Neural progenitor cell (in vitro differentiated cells): ENCODE measurements around the gene SLC22A1. TPM values are rescaled to one million over a fixed set of nuclear protein-coding genes. Genes with fewer than 3 reads are reported as not detected.

Source experiments
- DNase-seq: peaks from one replicate; pipeline ENCODE4 v3.0.0-alpha.2; 2016; ENCODE audit warnings: low spot score
- H2AFZ ChIP-seq: fragments of 200-600 bp; sonication (generic); replicated peaks from 2 replicates; pipeline ENCODE4 v1.6.1; 2016; ENCODE audit warnings: antibody characterized with exemption
- H3F3A ChIP-seq: fragments of 200-600 bp; sonication (generic); 2 replicates; pipeline ENCODE4 v1.6.1; 2016; ENCODE audit warnings: antibody characterized with exemption, low read depth
- H3K27ac ChIP-seq: fragments of 200-600 bp; sonication (generic); 2 replicates; pipeline ENCODE4 v1.5.1; 2016; ENCODE audit warnings: mild to moderate bottlenecking
- H3K27me3 ChIP-seq: fragments of 200-600 bp; sonication (generic); 2 replicates; pipeline ENCODE4 v1.6.1; 2016; ENCODE audit warnings: mild to moderate bottlenecking, moderate library complexity
- H3K36me3 ChIP-seq: fragments of 200-600 bp; sonication (generic); 2 replicates; pipeline ENCODE4 v1.5.1; 2016
- H3K4me1 ChIP-seq: fragments of 200-600 bp; sonication (generic); 2 replicates; pipeline ENCODE4 v1.6.1; 2016; ENCODE audit warnings: mixed run types
- H3K4me2 ChIP-seq: fragments of 200-600 bp; sonication (generic); 2 replicates; pipeline ENCODE4 v1.6.1; 2016
- H3K4me3 ChIP-seq: fragments of 200-600 bp; sonication (generic); 2 replicates; pipeline ENCODE4 v1.5.1; 2016
- H3K79me2 ChIP-seq: fragments of 200-600 bp; sonication (generic); 2 replicates; pipeline ENCODE4 v1.6.1; 2016; ENCODE audit warnings: low read depth
- H3K9ac ChIP-seq: fragments of 200-600 bp; sonication (generic); 2 replicates; pipeline ENCODE4 v1.6.1; 2016
- H3K9me3 ChIP-seq: fragments of 200-600 bp; sonication (generic); 2 replicates; pipeline ENCODE4 v1.5.1; 2016; ENCODE audit warnings: low read depth
- H4K20me1 ChIP-seq: fragments of 200-600 bp; sonication (generic); 2 replicates; pipeline ENCODE4 v1.6.1; 2016; ENCODE audit warnings: low read depth
- H3K27ac Mint-ChIP-seq: 3 replicates; pipeline ENCODE4 v1.8.0; 2021; ENCODE audit warnings: mixed read lengths
- H3K27me3 Mint-ChIP-seq: 2 replicates; pipeline ENCODE4 v1.8.0; 2022; ENCODE audit warnings: low read depth, mild to moderate bottlenecking, inconsistent platforms, moderate library complexity, mixed read lengths; ENCODE audit not compliant: insufficient read depth
- H3K36me3 Mint-ChIP-seq: 3 replicates; pipeline ENCODE4 v1.8.0; 2021; ENCODE audit warnings: mixed read lengths
- H3K4me1 Mint-ChIP-seq: 3 replicates; pipeline ENCODE4 v1.8.0; 2021; ENCODE audit warnings: mixed read lengths
- H3K4me3 Mint-ChIP-seq: 3 replicates; pipeline ENCODE4 v1.8.0; 2021; ENCODE audit warnings: mild to moderate bottlenecking, moderate library complexity, mixed read lengths
- H3K9me3 Mint-ChIP-seq: 3 replicates; pipeline ENCODE4 v1.8.0; 2020; ENCODE audit warnings: mixed read lengths
- CTCF ChIP-seq: fragments of 200-600 bp; sonication (generic); IDR thresholded peaks from 2 replicates; pipeline ENCODE4 v1.5.1; 2017; ENCODE audit warnings: antibody characterized with exemption, mild to moderate bottlenecking
- EZH2 ChIP-seq: fragments of 200-600 bp; sonication (generic); IDR thresholded peaks from 2 replicates; pipeline ENCODE4 v1.6.1; 2017; ENCODE audit warnings: antibody characterized with exemption, mild to moderate bottlenecking, moderate library complexity
- EZH2phosphoT487 ChIP-seq: fragments of 200-600 bp; sonication (generic); IDR thresholded peaks from 2 replicates; pipeline ENCODE4 v1.6.1; 2017; ENCODE audit warnings: antibody characterized with exemption
- total RNA-seq: library from RNA; depleted of rRNA; stranded (reverse); fragments of >200 nt; gene quantifications from 2 replicates; pipeline ENCODE4 v1.2.3, GENCODE V29; 2015; ENCODE audit warnings: low replicate concordance

SLC22A1 gene
- total RNA-seq, 1 donor from 2014 or later = not detected

GRCh38 chr6:160077024-160077423 lies 44.6 kb upstream of the SLC22A1 start:
- DNase-seq = no peak
- H3K27me3 ChIP-seq = no peaks in the 10 kb centered on the region
- H3K27ac ChIP-seq = no peak overlapping the region
- peaks cover 4% of the 10 kb centered on the region for H3K36me3 ChIP-seq
- H3K9me3 Mint-ChIP-seq = peaks cover 2% of the 10 kb centered on the region
- peaks cover 2% of the 10 kb centered on the region for H3K4me1 Mint-ChIP-seq
- no peaks in the 10 kb centered on the region for H4K20me1 ChIP-seq
- no peak overlapping the region for H3K4me3 Mint-ChIP-seq
- H3F3A ChIP-seq = no peaks in the 10 kb centered on the region
- H2AFZ ChIP-seq = no peak overlapping the region
- no peak for TF ChIP-seq EZH2phosphoT487
- TF ChIP-seq EZH2 = no peak
- TF ChIP-seq CTCF = no peak
- H3K79me2 ChIP-seq = no peaks in the 10 kb centered on the region
- peaks cover 50% of the 10 kb centered on the region for H3K36me3 Mint-ChIP-seq
- H3K4me1 ChIP-seq = no peaks in the 10 kb centered on the region
- H3K27me3 Mint-ChIP-seq = peaks cover 7% of the 10 kb centered on the region
- H3K27ac Mint-ChIP-seq = no peak overlapping the region
- no peak overlapping the region for H3K9ac ChIP-seq
- no peak overlapping the region for H3K4me3 ChIP-seq
- H3K9me3 ChIP-seq = no peaks in the 10 kb centered on the region
- H3K4me2 ChIP-seq = no peak overlapping the region

- no peak overlapping the region for H3K27ac ChIP-seq
- H3K4me1 ChIP-seq = no peaks in the 10 kb centered on the region
- DNase-seq = no peak
- no peak overlapping the region for H3K4me3 ChIP-seq
- Mint-ChIP-seq H3K27me3 (peaks cover 7% of the 10 kb centered on the region), H3K9me3 (peaks cover 2% of the 10 kb centered on the region), H3K36me3 (peaks cover 49% of the 10 kb centered on the region), H3K4me3 (no peak overlapping the region), H3K4me1 (peaks cover 2% of the 10 kb centered on the region), H3K27ac (no peak overlapping the region)
- no peak overlapping the region for H3K9ac ChIP-seq
- TF ChIP-seq EZH2phosphoT487 = no peak
- no peak for TF ChIP-seq EZH2
- no peak for TF ChIP-seq CTCF
- no peaks in the 10 kb centered on the region for H3F3A ChIP-seq
- H3K9me3 ChIP-seq = no peaks in the 10 kb centered on the region
- no peaks in the 10 kb centered on the region for H4K20me1 ChIP-seq
- no peaks in the 10 kb centered on the region for H3K27me3 ChIP-seq
- peaks cover 4% of the 10 kb centered on the region for H3K36me3 ChIP-seq
- H3K79me2 ChIP-seq = no peaks in the 10 kb centered on the region
- no peak overlapping the region for H2AFZ ChIP-seq
- H3K4me2 ChIP-seq = no peak overlapping the region
These were observed 44.1 kb upstream of the SLC22A1 start for GRCh38 chr6:160077526-160077925.

GRCh38 chr6:160078883-160079685 lies 42.5 kb upstream of the SLC22A1 start:
- Histone ChIP-seq H3K27me3 (no peaks in the 10 kb centered on the region), H3K9ac (no peak overlapping the region), H3K4me1 (no peaks in the 10 kb centered on the region), H3K9me3 (no peaks in the 10 kb centered on the region), H3K79me2 (no peaks in the 10 kb centered on the region), H3K4me3 (no peak overlapping the region), H2AFZ (no peak overlapping the region), H3K36me3 (peaks cover under 1% of the 10 kb centered on the region), H3F3A (no peaks in the 10 kb centered on the region), H3K4me2 (no peak overlapping the region), H4K20me1 (no peaks in the 10 kb centered on the region), H3K27ac (no peak overlapping the region)
- Mint-ChIP-seq H3K4me3 (no peak overlapping the region), H3K4me1 (peaks cover 2% of the 10 kb centered on the region), H3K36me3 (peaks cover 42% of the 10 kb centered on the region), H3K9me3 (peaks cover 2% of the 10 kb centered on the region), H3K27me3 (peaks cover 4% of the 10 kb centered on the region), H3K27ac (no peak overlapping the region)
- TF ChIP-seq EZH2 (no peak), EZH2phosphoT487 (no peak)
- no peak for DNase-seq

GRCh38 chr6:160079686-160080043 lies 42.0 kb upstream of the SLC22A1 start:
- Histone ChIP-seq H3K27ac (no peak overlapping the region), H3K4me3 (no peak overlapping the region), H3K27me3 (no peaks in the 10 kb centered on the region), H3K36me3 (no peaks in the 10 kb centered on the region), H3F3A (no peaks in the 10 kb centered on the region), H3K4me2 (no peak overlapping the region), H4K20me1 (no peaks in the 10 kb centered on the region), H3K4me1 (no peaks in the 10 kb centered on the region), H2AFZ (no peak overlapping the region), H3K9me3 (no peaks in the 10 kb centered on the region), H3K79me2 (no peaks in the 10 kb centered on the region), H3K9ac (no peak overlapping the region)
- no peak for TF ChIP-seq CTCF
- no peak for TF ChIP-seq EZH2phosphoT487
- TF ChIP-seq EZH2 = no peak
- Mint-ChIP-seq H3K27me3 (peaks cover 4% of the 10 kb centered on the region), H3K4me3 (no peak overlapping the region), H3K9me3 (peaks cover 2% of the 10 kb centered on the region), H3K36me3 (peaks cover 46% of the 10 kb centered on the region), H3K27ac (no peak overlapping the region), H3K4me1 (peaks cover 2% of the 10 kb centered on the region)
- no peak for DNase-seq
